HG03460 (cell line): ENCODE measurements around the gene TPSG1.
"Not testable (repeated sequence)": the region's sequence is repeated elsewhere in the genome, so short reads cannot be mapped to it uniquely, and the experiment has no call there.

ENCODE experiments used
- ATAC-seq: cut with Tn5 transposase; IDR thresholded peaks from one replicate; pipeline ENCODE4 v1.9.1; 2021; ENCODE audit not compliant: unreplicated experiment

TPSG1 gene

DNA sequence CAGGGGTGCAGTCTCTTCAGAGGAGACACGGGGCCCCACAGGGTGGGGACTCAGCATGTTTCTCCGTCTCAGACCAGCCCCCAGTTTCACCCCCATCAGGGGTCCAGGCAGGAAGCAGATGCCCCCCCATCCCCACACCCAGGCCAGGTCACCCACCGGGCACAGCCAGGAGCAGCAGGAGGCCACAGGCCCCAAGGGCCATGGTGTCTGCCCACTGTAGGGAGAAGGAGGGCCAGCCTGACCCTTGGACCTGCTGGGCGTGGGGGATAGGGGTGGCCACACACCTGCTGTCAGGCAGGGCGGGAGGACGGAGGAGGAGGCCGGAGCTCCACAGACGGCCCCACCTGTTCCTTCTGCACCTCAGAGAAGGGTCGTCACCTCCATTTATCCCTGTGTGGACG lies at the start of gene TPSG1:
Gene TPSG1, minus strand, starts transcription at position 218 of the 401 bp plus-strand sequence. Its CDS starts 16 bp downstream, at position 202.
- ATAC-seq: no peak

DNA sequence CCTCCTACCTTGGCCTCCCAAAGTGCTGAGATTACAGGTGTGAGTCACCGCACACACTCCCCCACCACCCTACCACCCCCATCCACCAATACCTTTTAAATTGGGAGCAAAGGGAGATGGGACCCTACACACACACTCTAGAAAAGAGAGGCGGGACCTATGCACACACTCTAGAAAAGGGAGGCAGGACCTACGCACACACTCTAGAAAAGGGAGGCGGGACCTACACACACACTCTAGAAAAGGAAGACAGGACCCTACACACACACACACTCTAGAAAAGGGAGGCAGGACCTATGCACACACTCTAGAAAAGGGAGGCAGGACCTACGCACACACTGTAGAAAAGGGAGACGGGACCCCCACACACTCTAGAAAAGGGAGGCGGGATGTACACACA lies 49.7 kb upstream of the TPSG1 start:
- no peak for ATAC-seq

DNA sequence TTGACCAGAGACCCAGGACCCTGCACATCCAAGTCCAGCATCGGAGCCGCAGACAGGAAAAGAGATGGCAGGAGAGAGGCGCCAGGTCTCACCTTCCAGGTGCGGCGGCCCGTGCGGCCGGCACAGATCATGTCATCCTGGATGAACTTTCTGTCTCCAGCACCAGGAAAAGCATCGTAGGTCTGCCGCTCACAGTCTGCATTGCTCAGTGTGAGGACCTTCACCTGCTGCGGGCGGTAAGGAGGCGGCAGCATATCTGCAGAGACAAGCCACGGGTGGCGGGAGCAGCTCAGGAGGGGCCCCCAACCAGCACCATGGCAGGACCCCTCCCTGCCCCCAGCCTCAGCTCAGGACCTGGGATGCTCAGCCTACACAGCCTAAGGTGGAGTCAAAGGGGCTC lies 48.7 kb upstream of the TPSG1 start:
- no peak for ATAC-seq

DNA sequence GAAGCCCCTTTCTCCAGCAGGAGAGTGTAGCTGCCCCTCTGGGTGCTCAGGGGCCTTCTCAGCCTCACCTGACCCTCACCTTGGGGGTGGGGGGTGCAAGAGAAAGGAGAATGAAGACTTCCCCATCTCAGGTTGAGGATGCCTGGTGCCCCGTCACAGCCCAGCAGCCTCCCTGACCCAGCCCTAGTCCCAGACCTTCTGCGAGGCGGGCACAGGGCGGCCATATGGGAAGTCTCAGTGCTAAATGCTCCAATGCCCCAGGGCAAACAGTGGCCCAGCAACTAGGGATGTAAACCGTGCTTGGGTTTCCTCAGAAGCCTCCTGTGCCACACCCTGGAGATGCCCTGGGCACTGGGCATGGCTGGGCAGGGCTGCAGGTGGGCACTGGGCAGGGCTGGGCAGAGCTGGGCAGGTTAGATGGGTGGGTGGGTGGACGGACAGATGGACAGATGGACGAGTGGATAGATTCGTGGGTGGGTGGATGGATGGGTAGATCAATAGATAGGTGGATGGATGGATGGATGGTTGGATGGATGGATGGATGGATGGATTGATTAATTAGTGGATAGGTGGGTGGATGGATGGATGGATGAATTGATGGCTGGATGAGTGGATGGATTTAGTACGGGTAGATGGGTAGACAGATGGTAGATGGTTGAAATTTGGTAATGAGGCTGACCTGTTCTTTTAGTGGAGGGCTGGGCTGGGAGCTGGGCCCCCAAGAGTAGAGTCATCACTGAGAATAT lies 47.6 kb upstream of the TPSG1 start:
- ATAC-seq: no peak

DNA sequence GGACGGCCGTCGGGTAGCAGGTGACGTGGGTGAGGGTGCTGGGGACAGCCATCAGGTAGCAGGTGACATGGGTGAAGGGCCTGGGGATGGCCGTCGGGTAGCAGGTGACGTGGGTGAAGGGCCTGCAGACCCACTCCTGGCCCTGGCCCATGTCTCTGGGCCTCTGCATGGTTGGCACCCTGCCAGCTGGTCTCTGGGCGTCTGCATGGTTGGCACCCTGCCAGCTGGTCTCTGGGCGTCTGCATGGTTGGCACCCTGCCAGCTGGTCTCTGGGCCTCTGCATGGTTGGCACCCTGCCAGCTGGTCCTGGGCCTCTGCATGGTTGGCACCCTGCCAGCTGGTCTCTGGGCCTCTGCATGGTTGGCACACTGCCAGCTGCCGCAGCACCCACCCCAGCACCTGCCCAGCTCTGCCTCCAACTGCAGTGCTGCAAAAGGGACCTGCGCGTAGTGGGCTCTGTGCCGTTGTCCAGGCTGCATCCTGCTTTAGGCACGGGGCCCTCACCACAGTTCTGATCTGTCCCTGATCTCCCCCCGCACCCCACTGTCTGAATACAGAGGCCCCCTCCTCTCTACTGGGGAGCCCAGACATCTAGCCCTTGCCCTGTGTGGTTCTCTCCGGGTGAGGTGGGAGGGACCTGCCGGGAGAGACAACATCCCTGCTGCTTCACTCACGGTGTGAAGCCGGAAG lies 46.8 kb upstream of the TPSG1 start:
- ATAC-seq: not testable (repeated sequence)

DNA sequence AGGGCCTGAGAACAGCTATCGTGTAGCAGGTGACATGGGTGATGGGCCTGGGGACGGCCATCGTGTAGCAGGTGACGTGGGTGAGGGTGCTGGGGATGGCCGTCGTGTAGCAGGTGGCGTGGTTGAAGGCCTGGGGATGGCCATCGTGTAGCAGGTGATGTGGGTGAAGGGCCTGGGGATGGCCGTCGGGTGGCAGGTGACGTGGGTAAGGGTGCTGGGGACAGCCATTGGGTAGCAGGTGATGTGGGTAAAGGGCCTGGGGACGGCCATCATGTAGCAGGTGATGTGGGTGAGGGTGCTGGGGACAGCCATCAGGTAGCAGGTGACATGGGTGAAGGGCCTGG lies 46.3 kb upstream of the TPSG1 start:
- ATAC-seq: no peak

DNA sequence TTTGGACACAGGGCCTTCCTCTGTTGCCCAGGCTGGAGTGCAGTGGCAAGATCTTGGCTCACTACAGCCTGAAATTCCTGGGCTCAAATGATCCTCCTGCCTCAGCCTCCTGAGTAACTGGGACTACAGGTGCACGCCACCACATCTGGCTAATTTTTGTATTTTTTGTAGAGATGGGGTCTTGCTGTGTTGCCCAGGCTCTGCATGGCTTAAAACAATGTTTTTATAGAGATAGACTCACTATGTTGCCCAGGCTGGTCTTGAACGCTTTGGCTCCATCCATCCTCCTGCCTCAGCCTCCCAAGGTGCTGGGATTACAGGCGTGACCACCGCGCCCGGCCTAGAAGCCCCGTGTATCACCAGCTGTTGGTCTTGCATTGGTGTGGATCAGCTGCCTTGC lies 44.4 kb upstream of the TPSG1 start:
- not testable (repeated sequence) for ATAC-seq

DNA sequence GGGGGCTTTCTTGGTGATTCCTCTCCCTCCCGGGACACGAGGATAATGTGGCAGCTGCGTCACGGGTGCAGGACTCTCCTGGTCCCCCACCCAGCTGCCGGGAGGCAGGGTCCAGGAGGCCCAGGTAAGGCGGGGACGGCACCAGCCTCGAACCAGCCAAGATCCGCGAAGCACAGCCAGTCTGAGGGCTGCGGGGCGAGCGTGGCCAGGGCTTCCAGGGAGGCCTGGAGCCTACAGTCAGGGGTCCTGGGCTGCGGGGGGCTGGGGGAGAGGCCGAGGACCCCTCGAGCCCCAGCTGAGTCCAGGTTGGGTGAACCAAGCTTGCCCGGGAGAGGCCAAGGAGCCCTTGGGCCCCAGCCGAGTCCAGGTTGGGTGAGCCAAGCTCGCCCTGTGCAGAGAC lies 40.8 kb upstream of the TPSG1 start:
- ATAC-seq: no peak

DNA sequence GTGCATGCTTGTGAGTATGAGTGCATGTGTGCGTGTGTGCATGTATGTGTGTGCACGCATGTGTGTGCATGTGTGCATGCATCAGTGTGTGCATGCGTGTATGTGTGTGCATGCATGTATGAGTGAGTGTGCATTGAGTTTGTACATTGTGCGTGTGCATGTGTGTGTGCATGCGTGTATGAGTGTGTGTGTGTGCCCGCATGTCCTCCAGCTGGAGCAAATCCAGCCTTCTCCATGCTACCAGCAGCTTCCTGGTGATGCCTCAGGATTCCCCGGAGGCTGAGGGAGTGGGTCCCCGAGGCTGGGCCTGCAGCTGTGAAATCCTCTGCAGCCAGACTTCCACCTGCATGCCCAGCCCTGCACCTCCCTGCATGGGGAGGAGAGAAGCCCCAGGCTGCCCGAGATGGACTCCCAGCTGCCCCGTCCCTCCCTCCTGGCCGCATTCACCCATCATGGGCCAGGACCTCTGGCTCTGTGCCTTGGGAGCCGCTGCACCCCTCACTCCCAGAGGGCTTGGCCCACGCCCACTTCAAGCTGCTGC lies 40.1 kb upstream of the TPSG1 start:
- ATAC-seq: no peak

DNA sequence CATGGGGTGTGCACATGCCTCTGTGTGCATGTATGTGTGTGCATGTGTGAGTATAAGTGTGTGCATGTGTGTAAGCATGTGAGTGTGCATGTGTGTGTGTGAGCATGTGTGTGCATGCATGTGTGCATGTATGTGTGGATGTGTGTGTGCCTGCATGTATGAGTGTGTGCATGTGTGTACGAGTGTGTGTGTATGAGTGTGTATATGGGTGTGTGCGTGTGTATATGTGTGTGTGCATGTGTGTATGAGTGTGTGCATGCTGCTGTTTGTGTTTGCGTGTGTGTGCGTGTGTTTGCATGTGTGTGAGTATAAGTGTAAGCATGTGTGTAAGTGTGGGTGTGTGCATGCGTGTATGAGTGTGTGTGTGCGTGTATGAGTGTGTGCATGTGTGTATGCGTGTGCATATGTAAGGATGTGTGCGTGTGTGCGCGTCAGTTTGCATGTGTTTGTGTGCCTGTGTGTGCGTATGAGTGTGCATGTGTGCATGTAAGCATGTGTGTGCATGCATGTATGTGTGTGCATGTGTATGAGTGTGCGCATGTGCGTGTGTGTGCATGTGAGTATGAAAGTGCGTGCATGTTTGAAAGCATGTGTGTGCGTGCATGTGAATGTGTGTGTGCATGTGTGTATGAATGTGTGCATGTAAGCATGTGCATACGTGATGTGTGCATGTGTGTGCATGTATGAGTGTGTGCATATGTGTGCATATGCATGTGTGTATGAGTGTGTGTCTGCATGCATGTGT lies 39.4 kb upstream of the TPSG1 start:
- ATAC-seq: no peak

DNA sequence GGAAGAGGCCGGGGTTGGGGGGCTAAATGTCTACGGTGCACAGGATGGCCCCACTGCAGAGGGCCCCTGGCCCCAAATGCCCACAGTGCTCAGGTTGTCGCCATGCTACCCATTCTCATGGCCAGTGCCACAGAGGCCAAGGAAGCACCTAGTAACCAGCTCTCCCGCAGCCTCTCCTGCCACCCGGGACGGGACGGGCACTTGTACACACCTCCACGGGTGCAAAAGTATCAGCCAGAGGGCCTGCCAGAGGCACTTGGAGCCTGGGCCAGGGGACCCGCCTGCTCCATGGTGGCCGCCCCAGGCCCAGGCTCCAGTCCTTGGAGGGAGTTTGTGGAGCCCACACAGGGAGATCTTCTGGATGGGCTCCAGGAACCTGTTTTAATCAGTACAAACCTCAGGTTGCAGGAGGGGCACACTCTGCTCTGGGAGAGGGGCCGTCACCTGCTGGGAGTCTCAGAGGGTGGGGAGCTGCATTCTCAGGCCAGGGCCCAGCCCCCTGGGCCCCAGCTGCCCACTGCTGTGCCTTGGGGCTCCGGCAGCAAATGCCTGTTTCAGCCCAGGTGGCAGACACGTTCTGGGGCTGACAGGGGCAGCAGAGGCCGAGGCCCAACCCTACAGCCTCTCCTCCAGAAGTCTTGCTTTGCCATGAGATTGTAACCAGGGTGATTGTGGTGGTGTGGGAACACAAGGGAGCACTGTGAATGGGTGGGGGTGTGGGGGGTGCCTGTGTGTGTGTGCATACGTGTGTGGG lies 38.7 kb upstream of the TPSG1 start:
- no peak for ATAC-seq

DNA sequence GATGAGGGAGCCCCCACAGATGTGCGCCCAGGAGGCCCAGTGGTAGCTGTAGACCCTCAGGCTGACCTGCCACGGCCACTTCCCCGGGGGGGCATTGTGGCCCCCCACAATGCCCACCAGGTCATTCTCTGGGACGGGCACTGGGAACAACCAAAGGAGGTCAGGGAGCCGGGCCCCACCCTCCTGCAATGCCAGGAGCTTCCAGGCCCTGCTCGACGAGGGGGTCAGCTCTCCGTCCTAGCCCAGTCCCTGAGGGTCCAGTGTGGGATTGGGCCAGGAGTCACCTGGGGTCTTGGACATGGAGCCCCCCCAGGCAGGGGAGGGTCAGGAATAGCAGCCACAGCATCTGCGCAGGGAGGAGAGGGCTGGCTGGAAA lies 37.8 kb upstream of the TPSG1 start:
- no peak for ATAC-seq

DNA sequence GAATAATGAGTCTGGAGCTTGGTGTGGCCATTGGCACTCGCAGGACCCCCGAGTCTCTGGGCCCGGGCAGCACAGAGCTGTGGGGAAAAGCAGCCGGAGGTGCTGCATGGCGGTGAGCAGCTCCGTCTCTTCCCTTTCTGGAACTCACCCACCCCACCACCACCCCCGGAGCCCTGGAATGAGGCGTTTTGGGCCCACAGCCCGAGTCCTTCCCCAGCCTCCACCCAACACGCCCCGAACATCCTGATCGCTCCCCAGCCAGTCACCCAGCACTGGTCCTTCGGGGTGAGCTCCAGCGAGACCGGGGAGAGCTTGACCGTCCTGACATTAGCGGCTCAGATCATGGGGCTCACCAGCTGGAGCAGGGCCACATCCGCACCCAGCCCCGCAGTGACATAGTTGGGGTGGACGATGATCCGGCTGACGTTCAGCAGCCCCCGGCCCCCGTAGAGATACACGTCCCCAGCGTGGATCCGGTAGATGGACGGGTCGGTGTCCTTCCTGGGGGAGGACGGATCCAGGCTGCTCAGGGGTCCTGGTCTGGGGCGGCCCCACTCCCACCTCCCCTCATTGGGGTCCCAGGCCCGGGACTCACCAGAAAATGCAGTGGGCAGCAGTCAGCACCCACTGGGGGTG lies 37.3 kb upstream of the TPSG1 start:
- no peak for ATAC-seq

DNA sequence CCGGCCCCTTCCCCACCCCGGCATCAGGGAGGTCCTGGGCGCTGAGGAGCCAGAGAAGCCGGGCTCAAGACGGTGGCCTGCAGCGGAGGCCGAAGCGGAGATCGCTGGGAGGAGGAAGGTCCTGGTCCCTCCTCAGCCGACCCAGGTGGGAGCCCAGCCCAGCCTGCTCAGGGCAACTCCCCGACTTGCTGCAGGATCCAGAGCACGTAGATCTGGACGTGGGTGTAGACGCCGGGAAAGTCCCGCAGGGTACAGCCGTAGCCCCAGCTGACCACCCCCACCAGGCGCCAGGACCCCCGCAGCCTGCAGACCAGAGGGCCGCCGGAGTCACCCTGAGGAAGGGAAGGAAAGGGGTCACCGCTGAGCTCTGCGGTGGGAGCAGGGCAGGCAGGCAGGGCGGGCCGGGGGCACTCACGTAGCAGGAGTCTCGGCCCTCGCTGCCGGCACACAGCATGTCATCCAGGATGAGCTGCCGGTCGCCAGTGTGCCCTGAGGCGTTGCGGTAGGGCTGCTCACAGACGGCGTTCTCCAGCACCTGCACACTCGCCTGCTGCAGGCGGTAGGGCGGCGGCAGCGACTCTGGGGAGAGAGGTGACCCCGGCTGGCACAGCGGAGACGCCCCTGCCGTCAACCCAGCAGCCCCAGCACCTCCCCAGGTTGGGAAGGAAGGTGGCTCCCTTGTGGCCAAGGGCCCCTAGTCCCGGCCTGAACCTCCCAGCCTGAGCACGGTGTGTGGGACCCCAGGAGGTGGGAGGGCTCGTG lies 36.2 kb upstream of the TPSG1 start:
- no peak for ATAC-seq

DNA sequence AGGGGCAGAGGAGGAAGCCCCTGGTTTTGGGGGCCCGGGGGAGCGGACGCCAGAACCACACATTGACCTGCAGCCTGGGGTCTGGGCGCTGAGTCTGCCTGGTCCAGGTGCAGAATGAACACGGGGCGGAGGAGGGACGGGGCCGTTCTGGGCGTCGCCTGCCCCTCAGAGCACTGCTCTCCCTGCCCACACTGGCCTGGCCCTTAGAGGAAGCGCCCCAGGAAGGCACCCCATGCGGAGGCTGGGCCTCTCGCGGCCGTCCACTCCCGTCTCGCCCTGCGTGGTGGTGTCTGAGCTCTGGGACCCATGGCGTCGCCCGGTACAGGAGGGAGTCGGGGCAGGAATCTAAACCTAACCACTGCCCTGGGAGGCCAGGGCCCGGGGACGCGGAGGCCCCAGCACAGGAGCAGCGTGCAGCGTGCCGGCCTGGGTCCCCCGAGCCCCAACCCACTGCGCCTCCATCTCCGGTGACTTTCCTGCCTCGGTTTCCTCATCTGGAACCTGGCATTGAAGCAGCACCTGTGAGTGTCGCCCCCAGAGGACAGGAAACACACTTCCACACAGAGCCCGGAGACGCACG lies 35.1 kb upstream of the TPSG1 start:
- no peak for ATAC-seq

DNA sequence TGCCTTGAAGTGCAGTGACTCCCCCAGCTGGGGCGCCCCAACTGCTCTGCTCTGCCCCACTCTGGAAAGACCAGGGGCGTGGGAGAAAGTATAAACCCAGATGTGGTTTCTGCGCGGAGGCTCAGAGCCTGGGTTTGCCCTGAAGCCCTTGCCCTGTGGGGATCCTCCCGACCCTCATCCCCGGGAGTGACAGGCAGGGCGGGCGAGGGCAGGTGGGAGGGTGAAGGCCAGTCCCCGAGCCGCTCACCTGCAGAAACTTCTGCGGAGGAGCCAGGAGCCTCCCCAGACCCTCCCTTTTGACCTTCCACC lies 34.6 kb upstream of the TPSG1 start:
- no peak for ATAC-seq

DNA sequence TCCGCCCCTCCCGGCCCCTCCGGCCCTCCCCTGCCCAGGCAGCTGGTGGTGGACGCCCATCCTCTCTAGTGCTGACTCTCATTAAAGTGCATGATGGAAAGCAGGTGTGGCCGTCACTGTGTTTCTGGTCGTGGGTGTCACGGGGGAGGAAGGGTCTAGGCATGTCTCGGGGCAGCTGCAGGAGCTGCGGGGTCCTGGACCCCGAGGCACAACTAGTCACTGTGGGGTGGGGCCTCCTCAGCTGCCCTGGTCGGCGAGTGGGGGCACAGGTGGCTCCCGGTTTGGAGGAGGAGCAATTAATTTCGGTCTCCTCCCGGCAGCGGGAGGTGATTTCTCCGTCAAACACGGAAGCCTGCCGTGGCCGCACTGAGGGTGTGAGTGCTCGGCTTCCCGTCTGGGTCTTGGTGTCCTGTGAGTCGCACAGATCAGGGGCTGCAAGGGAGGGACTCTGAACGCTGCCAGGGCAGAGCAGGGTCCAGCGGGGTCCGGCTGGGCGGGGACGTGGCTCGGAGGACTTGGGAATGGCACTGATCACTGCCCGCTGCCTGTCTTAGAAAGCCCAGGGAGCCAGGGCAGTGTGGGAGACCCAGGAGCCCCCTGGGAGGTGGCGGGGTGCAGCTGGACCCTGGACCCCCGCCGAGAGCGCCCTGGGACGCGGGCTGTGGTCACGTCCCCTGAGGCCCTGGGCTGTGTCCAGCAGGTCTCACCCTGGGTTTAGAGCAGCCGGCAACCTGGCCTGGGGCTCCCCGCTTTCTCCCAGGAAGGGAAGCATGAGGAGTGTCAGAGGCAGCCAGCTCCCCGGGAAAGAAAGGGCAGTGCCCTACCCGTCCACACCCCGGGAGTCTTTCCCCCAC lies 34.1 kb upstream of the TPSG1 start:
- no peak for ATAC-seq

DNA sequence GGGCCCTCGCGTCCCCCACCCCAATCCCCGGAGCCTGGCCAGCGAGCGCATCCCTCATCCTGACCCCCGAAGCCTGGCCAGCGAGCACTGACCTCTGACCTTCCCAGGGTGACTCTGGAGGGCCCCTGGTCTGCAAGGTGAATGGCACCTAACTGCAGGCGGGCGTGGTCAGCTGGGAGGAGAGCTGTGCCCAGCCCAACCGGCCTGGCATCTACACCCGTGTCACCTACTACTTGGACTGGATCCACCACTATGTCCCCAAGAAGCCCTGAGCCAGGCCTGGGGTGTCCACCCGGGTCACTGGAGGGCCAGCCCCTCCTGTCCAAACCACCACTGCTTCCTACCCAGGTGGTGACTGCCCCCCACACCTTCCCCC lies 33.1 kb upstream of the TPSG1 start:
- ATAC-seq: no peak
